Cardiac fibroblast (primary cell): ENCODE results near the gene CHRNB1.

ENCODE experiments used
- DNase-seq, 2 donors: peaks; one replicate each; pipeline versions ENCODE4 v3.0.0 to v3.0.0-alpha.2; 2010; ENCODE audit warnings: low read depth in 2 of 2
- H3K4me3 ChIP-seq, 2 donors: replicated peaks in 1 of 2; 1 replicate in 1 of 2; 2 replicates in 1 of 2; pipeline ENCODE4 v1.5.1; 2011; ENCODE audit warnings: low read depth in 2 of 2, low read length in 2 of 2, mild to moderate bottlenecking in 2 of 2, moderate library complexity in 1 of 2
- CTCF ChIP-seq: IDR thresholded peaks from one replicate; pipeline ENCODE4 v1.5.1; 2011; ENCODE audit warnings: low read depth, mild to moderate bottlenecking, low read length, inconsistent platforms

Gene CHRNB1

DNA sequence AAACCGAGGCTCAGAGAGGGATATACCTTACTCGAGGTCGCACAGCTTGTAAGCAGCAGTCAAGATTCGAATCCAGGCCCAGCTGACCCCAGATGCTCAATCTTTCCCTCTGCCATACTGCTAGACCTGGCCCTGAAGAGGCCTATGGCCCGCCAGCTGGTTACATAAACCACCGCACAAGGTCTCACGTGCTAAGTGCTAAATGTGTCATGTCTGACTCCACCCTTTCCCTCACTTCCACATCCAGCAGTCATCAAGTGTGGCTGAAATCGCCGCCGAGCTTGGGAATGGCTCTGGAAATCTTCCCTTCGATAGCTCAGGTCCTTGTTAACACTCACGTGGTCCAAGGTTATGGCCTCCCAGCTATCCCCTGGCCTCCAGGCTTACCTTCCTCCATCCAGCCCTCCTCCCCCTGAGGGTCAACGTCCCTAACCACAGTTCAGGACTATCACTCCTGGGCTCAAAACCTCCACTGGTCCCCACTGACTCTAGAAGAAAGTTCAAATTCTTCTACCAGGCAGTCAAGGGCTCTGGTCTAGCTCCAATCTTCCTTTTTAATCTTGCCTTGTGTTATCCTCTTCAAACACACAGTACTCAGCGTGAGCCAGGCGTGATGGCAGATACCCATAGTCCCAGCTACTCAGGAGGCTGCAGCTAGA is 31.0 kb downstream of the CHRNB1 start:
- H3K4me3 ChIP-seq: no peak overlapping the region
- TF ChIP-seq CTCF: no peak
- peak; percentile 37 to 49 for DNase-seq

- H3K4me3 ChIP-seq: no peak overlapping the region
- DNase-seq: peak; percentile 31 to 70
- no peak for TF ChIP-seq CTCF
These were observed 31.6 kb downstream of the CHRNB1 start for GRCh38 chr17:7476494-7476893.

- no peak overlapping the region for H3K4me3 ChIP-seq
- TF ChIP-seq CTCF: no peak
- no peak for DNase-seq
These were observed 32.1 kb downstream of the CHRNB1 start for GRCh38 chr17:7476951-7477350.

- peak; percentile 76 to 77 for DNase-seq
- H3K4me3 ChIP-seq: peak overlapping the region; percentile 73 to 79
- no peak for TF ChIP-seq CTCF
These were observed 32.8 kb downstream of the CHRNB1 start for GRCh38 chr17:7477392-7478275.

GRCh38 chr17:7478276-7479212 is 33.7 kb downstream of the CHRNB1 start:
- TF ChIP-seq CTCF: no peak
- H3K4me3 ChIP-seq: peak overlapping the region; percentile 73 to 79
- DNase-seq: peak in 1 of 2 donors; percentile 53
